ENCODE measurements around the gene NLRP14.

Gene NLRP14

DNA sequence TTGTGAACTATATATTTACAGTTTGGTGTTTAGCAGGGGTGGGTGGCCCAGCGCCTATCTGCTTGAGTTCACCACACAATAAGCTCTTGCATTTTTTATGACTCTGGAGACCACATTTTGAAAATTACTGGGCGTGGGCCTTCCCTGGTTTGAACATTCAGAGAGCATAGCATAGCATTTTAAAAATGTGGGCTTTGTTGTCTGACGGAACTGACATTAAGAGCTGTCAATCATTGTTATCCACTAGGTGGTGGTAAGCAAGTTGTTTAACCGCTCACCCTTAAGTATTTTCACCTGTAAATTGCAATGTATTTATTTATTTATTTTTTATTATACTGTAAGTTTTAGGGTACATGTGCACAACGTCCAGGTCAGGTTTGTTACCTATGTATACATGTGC is 1.0 kb downstream of the NLRP14 start:
- DNase-seq (ENCODE audit: low spot score): no peak
- H3K4me3 ChIP-seq: peak overlapping the region; percentile 87
- H3K27ac ChIP-seq: no peak overlapping the region
- TF ChIP-seq, protein P1, sequence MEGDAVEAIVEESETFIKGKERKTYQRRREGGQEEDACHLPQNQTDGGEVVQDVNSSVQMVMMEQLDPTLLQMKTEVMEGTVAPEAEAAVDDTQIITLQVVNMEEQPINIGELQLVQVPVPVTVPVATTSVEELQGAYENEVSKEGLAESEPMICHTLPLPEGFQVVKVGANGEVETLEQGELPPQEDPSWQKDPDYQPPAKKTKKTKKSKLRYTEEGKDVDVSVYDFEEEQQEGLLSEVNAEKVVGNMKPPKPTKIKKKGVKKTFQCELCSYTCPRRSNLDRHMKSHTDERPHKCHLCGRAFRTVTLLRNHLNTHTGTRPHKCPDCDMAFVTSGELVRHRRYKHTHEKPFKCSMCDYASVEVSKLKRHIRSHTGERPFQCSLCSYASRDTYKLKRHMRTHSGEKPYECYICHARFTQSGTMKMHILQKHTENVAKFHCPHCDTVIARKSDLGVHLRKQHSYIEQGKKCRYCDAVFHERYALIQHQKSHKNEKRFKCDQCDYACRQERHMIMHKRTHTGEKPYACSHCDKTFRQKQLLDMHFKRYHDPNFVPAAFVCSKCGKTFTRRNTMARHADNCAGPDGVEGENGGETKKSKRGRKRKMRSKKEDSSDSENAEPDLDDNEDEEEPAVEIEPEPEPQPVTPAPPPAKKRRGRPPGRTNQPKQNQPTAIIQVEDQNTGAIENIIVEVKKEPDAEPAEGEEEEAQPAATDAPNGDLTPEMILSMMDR (IDR thresholded peaks at IDR 0.05): no peak

DNA sequence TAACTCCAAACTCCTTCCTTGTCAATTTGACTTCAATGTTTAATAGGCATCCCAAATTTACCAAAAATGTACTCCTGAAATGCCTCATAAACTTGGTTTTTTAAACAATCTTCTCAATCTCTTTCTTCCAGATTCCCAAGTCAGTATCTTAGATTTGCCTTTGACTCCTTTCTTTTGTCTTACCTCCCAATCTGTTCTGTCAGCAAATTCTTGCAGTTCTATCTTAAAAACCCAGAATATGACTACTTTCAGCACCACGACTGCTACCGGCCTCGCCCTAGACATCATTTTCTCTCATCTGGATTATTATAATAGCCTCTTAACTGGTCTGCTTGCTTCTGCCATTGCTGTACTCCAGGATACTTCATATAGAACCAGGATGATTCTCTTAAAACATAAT is 7.9 kb downstream of the NLRP14 start:
- Histone ChIP-seq H3K27ac (no peak overlapping the region), H3K4me3 (no peak overlapping the region)
- no peak for DNase-seq (ENCODE audit: low spot score)
- TF ChIP-seq, protein P1 (IDR thresholded peaks at IDR 0.05): no peak

DNA sequence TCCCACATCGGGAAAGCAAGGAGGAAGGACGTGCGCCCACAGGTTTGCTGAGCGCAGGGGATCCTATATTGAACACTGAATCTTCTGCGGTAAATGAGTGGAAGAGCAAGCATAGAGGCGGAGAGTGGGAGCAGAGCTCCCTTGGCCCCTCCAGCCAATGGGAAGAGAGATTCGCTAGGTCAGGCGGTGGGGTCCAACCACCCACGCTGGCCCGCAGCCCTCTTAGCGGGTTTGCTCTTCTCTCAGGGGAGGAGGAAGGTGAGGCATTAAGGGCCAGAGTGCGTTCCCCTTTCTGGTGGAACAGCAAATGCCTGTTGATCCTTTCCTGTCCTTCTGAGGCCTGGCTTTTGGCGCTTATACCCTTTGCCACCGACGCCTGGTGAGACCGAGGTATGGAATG is 10.6 kb downstream of the NLRP14 start:
- TF ChIP-seq, protein P1 (IDR thresholded peaks at IDR 0.05): no peak
- Histone ChIP-seq H3K4me3 (no peak overlapping the region), H3K27ac (no peak overlapping the region)
- DNase-seq (ENCODE audit: low spot score): no peak

DNA sequence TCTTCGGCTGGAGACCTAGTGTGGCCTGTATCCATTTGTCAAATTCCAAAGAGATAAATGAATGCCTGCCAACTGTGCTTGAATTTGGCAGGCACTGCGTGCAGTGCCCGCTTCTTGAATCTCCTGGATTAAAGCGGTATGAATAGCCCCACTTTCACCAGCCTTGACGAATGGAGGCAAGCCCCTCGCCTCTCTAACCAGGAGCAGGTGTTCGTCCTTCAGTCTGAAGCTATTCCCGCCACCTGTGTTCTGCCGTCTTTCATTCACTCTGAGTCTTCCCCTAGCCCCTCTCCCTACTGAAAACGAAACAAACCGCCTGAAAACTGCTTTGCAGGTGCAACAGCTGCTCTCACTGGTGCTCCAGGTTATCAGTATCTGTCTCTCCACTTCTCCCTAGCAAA is 11.2 kb downstream of the NLRP14 start:
- TF ChIP-seq, protein P1 (IDR thresholded peaks at IDR 0.05): no peak
- no peak overlapping the region for H3K27ac ChIP-seq
- no peak overlapping the region for H3K4me3 ChIP-seq
- DNase-seq (ENCODE audit: low spot score): no peak

DNA sequence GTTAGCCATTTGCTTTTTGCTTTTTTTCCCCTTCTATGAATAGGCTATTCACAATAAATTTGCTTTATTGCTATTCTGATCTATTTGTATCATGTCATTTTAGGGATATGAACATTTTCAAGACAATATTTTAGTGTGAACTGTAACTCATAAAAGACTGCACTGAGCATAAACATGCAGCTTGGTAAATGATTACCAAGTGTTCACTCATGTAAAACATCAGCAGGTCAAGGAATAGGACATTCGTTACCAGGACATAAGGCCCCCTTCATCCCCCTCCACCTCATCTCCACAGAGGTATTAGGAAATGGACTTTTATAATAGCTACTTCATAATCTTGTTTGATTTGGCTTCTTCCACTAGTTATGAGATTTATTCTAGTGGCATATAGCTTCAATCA is 12.4 kb downstream of the NLRP14 start:
- Histone ChIP-seq H3K27ac (no peak overlapping the region), H3K4me3 (no peak overlapping the region)
- TF ChIP-seq, protein P1 (IDR thresholded peaks at IDR 0.05): no peak
- DNase-seq (ENCODE audit: low spot score): no peak

DNA sequence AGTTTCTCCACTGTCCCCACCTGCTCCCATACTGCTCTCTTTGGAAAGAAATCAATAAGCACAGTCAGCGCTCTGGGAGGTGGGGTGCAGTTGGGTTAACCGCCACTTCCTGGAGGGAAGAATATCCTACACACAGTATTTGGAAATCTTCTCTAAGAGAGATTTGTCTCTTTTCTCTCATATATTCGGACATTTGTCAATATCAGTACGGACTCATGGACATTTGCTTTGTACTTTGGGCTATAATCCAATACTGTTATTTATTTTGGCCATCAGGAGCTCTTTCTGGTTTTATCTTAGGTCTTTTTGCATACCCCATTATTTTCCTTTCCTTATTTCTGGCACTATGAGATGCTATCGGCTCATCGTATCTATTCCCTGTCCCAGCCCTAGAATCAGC is 13.7 kb downstream of the NLRP14 start:
- DNase-seq (ENCODE audit: low spot score): no peak
- no peak overlapping the region for H3K27ac ChIP-seq
- TF ChIP-seq, protein P1 (IDR thresholded peaks at IDR 0.05): no peak
- no peak overlapping the region for H3K4me3 ChIP-seq

DNA sequence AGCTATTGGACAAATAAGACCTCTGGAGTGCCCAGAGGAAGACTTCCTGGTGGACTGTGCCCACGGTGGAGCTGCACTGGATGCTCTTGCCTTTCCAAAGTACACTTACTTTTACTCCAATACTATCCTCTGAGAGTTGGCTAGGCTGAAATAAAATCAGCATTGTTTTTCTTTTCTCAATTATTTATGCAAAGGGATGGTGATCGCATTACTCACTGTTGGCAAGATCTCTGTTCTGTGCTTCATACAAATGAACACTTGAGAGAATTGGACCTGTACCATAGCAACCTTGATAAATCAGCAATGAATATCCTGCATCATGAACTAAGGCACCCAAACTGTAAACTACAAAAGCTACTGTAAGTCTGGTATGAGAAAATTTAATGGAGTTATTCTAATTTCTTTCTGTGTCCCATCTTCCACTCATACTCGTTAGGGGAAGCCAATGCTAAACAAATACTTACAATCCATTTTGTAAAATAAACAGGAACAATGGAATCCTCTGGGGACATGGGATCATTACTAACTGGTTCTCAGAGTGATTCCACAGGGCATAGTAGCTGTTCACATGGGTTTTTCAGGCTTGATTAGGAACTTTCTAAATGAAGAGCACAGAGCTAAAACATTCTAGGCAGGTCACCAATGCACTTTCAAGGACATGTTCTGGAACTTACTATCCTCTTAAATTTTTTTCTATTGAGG is 26.3 kb downstream of the NLRP14 start:
- no peak overlapping the region for H3K27ac ChIP-seq
- TF ChIP-seq, protein P1 (IDR thresholded peaks at IDR 0.05): no peak
- DNase-seq (ENCODE audit: low spot score): no peak
- no peak overlapping the region for H3K4me3 ChIP-seq

Data from coronary artery (tissue), 2 donors.